22Rv1 (cell line): ENCODE results near the gene TIMP2.
"Not testable (repeated sequence)": the region's sequence is repeated elsewhere in the genome, so short reads cannot be mapped to it uniquely, and the experiment has no call there.

ENCODE experiments used
- H3K27ac ChIP-seq: fragments of 450-650 bp; 2 replicates; pipeline ENCODE4 v1.5.1; 2017
- CTCF ChIP-seq: fragments of 450-650 bp; IDR thresholded peaks from 2 replicates; pipeline ENCODE4 v1.5.1; 2017; ENCODE audit warnings: mild to moderate bottlenecking
- ZFX ChIP-seq: fragments of 450-650 bp; IDR thresholded peaks from 2 replicates; pipeline ENCODE4 v1.6.1; 2017; ENCODE audit warnings: antibody characterized with exemption, borderline replicate concordance

Gene TIMP2

DNA sequence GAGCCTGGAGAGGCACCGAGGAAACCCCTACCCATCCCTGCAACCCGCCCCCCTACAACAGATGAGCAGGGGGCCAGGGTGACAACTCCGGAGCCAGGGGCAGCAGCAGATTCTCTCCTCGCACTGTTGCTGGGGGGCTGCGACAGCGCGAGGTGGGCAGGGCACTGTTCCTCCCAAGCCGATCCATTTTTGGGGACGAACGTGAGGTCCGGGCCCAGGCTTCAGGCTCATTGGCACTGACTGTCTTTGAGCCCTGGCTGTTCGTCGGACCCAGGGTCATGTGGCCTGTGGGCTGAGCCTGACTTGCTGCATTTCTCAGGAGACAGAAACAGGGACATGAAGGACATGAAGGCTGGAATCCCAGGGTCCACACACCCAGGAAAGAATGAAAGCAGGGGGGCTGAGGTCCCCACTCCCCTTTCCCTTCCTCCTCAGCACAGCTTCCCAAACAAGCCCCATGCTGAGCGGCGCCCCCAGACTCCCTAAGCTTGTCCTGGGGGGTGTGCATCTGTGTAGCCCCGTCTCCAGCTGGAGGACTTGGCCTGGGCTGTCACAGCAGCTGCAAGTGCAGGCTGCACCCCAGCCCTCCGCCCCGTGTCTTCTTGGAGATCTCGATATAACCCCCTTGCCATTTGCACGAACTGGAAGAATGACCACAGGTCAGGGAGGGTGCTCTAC, 40.9 kb downstream of the TIMP2 start:
- no peak for TF ChIP-seq ZFX
- no peak for TF ChIP-seq CTCF
- H3K27ac ChIP-seq, result no peak overlapping the region

- TF ChIP-seq CTCF, result no peak
- no peak for TF ChIP-seq ZFX
- no peak overlapping the region for H3K27ac ChIP-seq
Observed at GRCh38 chr17:78883533-78884131, 41.6 kb downstream of the TIMP2 start.

DNA sequence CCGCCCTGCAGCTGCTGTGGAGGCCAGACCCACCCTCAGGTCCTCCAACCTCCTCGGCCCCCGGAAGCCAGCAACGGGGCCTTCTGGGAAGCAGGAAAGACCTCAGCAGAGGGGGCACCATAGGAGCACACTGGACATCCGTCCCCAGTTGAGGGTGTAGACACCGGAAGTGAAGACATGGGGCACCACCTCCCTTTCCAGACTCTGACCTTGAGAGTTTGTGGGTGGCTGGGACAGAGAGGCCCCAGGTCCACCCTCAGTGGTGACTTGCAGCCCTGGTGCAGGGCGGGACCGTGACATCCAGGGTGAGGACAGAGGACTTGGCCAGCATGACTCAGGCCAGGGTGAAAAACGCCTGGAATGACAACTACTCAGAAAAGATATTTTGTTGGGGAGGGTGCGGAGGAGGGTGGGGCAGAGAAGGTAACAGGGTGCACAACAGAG, 42.1 kb downstream of the TIMP2 start:
- no peak overlapping the region for H3K27ac ChIP-seq
- no peak for TF ChIP-seq ZFX
- TF ChIP-seq CTCF, result no peak

- no peak overlapping the region for H3K27ac ChIP-seq
- no peak for TF ChIP-seq CTCF
- TF ChIP-seq ZFX, result no peak
Observed at GRCh38 chr17:78882540-78883088, 42.6 kb downstream of the TIMP2 start.

- TF ChIP-seq ZFX (no peak), CTCF (no peak)
Observed at GRCh38 chr17:78879635-78880186, 45.5 kb downstream of the TIMP2 start.

DNA sequence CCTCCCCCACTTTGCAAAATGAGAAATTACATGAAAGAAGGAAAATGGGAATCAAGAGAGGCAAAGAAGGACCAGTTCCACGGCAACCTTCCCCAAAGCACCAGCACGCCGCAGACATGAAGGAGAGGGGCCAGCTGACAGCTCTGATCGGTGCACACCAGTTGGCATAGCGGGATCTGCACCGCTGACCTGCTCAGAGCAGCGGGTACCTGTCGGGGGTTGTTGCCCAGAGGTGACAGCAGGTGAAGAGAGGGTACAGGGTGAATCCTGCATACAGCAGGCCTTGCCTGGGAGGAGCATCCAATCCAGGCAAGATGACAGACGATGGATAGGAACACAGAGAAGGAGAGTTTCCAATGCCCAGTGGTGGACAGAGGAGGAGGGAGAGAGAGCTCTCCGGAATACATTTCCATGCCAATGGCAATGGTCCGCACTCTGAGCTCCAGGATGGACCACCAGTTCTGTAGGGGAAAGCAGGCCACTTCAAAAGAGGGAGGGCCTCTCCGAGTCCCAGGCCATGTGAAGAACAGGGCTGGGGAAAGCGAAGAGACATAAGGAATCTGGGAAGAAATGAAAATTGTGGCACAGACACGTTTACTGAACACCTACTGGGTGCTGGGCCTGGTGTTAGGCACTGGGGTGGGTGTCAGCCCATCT, 46.2 kb downstream of the TIMP2 start:
- TF ChIP-seq CTCF, result no peak
- no peak overlapping the region for H3K27ac ChIP-seq

More at GRCh38 chr17:78879635-78880186, 45.5 kb downstream of the TIMP2 start:
- H3K27ac ChIP-seq, result no peak overlapping the region

GRCh38 chr17:78878261-78878660, 46.9 kb downstream of the TIMP2 start:
- TF ChIP-seq CTCF, result no peak
- TF ChIP-seq ZFX, result no peak
- H3K27ac ChIP-seq, result no peak overlapping the region

GRCh38 chr17:78876954-78877517, 48.2 kb downstream of the TIMP2 start:
- not testable (repeated sequence) for H3K27ac ChIP-seq
